GM21381 (cell line): ENCODE results near the gene DISP1.

Experiments
- ATAC-seq: cut with Tn5 transposase; IDR thresholded peaks from one replicate; pipeline ENCODE4 v1.9.1; 2021; ENCODE audit warnings: mild to moderate bottlenecking, moderate library complexity; ENCODE audit not compliant: unreplicated experiment

Gene DISP1

GRCh38 chr1:222791006-222791710 is 23.7 kb upstream of the DISP1 start:
- no peak for ATAC-seq

- no peak for ATAC-seq
These were observed 22.1 kb upstream of the DISP1 start for GRCh38 chr1:222792744-222793143.

GRCh38 chr1:222794656-222795474 is 20.0 kb upstream of the DISP1 start:
- ATAC-seq, result no peak

- no peak for ATAC-seq
These were observed 16.7 kb upstream of the DISP1 start for GRCh38 chr1:222798116-222798515.

GRCh38 chr1:222798975-222799374 is 15.9 kb upstream of the DISP1 start:
- ATAC-seq, result no peak

- ATAC-seq, result no peak
These were observed 13.8 kb upstream of the DISP1 start for GRCh38 chr1:222801067-222801466.

GRCh38 chr1:222811671-222812070 is 3.2 kb upstream of the DISP1 start:
- no peak for ATAC-seq

GRCh38 chr1:222813866-222814535 is 838 bp upstream of the DISP1 start:
- ATAC-seq, result no peak

- no peak for ATAC-seq
These were observed 564 bp downstream of the DISP1 start for GRCh38 chr1:222815440-222815765.

- no peak for ATAC-seq
These were observed 2.7 kb downstream of the DISP1 start for GRCh38 chr1:222817529-222817928.

- ATAC-seq, result no peak
These were observed 3.3 kb downstream of the DISP1 start for GRCh38 chr1:222818171-222818570.

- ATAC-seq, result no peak
These were observed 5.4 kb downstream of the DISP1 start for GRCh38 chr1:222820171-222820712.

GRCh38 chr1:222821239-222821638 is 6.4 kb downstream of the DISP1 start:
- ATAC-seq, result no peak

- no peak for ATAC-seq
These were observed 8.9 kb downstream of the DISP1 start for GRCh38 chr1:222823695-222824094.

- ATAC-seq, result no peak
These were observed 9.8 kb downstream of the DISP1 start for GRCh38 chr1:222824641-222825040.

- no peak for ATAC-seq
These were observed 14.1 kb downstream of the DISP1 start for GRCh38 chr1:222828939-222829338.

- ATAC-seq, result no peak
These were observed 15.0 kb downstream of the DISP1 start for GRCh38 chr1:222829868-222830267.

- ATAC-seq, result no peak
These were observed 18.6 kb downstream of the DISP1 start for GRCh38 chr1:222833356-222833876.

GRCh38 chr1:222843469-222844410 is 28.9 kb downstream of the DISP1 start:
- ATAC-seq, result no peak

- ATAC-seq, result no peak
These were observed 29.6 kb downstream of the DISP1 start for GRCh38 chr1:222844411-222844779.
